ENCODE measurements around the gene PLAC9. TPM values are rescaled to one million over a fixed set of nuclear protein-coding genes. Genes with fewer than 3 reads are reported as not detected.

Gene PLAC9
- total RNA-seq, 1 donor from 2014 or later, result 125 TPM

GRCh38 chr10:80160361-80161320 is 28.1 kb downstream of the PLAC9 start:
- H3K4me3 Mint-ChIP-seq (ENCODE audit: unreplicated experiment), result no peak overlapping the region
- no peaks in the 10 kb centered on the region for H3K9me3 Mint-ChIP-seq (ENCODE audit: unreplicated experiment)
- H3K27me3 Mint-ChIP-seq (ENCODE audit: unreplicated experiment), result no peaks in the 10 kb centered on the region
- TF ChIP-seq CTCF (IDR thresholded peaks at IDR 0.05), result no peak
- peak overlapping the region; percentile 87 for H3K27ac Mint-ChIP-seq (ENCODE audit: unreplicated experiment)
- H3K4me1 Mint-ChIP-seq (ENCODE audit: unreplicated experiment), result peaks cover 70% of the 10 kb centered on the region
- DNase-seq (ENCODE audit: extremely low spot score, unreplicated experiment), result no peak
- peaks cover 52% of the 10 kb centered on the region for H3K36me3 Mint-ChIP-seq (ENCODE audit: unreplicated experiment)

- H3K9me3 Mint-ChIP-seq (ENCODE audit: unreplicated experiment), result no peaks in the 10 kb centered on the region
- H3K27ac Mint-ChIP-seq (ENCODE audit: unreplicated experiment), result no peak overlapping the region
- H3K27me3 Mint-ChIP-seq (ENCODE audit: unreplicated experiment), result no peaks in the 10 kb centered on the region
- no peak for DNase-seq (ENCODE audit: extremely low spot score, unreplicated experiment)
- H3K36me3 Mint-ChIP-seq (ENCODE audit: unreplicated experiment), result peaks cover 60% of the 10 kb centered on the region
- H3K4me3 Mint-ChIP-seq (ENCODE audit: unreplicated experiment), result no peak overlapping the region
- TF ChIP-seq CTCF (IDR thresholded peaks at IDR 0.05), result peak; percentile 37
- H3K4me1 Mint-ChIP-seq (ENCODE audit: unreplicated experiment), result peaks cover 70% of the 10 kb centered on the region
These were observed 29.0 kb downstream of the PLAC9 start for GRCh38 chr10:80161321-80162083.

GRCh38 chr10:80163741-80164341 is 31.3 kb downstream of the PLAC9 start:
- DNase-seq (ENCODE audit: extremely low spot score, unreplicated experiment), result no peak
- no peak for TF ChIP-seq CTCF (IDR thresholded peaks at IDR 0.05)
- Mint-ChIP-seq H3K27me3 (ENCODE audit: unreplicated experiment) (no peaks in the 10 kb centered on the region), H3K36me3 (ENCODE audit: unreplicated experiment) (peaks cover 53% of the 10 kb centered on the region), H3K9me3 (ENCODE audit: unreplicated experiment) (no peaks in the 10 kb centered on the region), H3K4me3 (ENCODE audit: unreplicated experiment) (no peak overlapping the region), H3K4me1 (ENCODE audit: unreplicated experiment) (peaks cover 55% of the 10 kb centered on the region), H3K27ac (ENCODE audit: unreplicated experiment) (no peak overlapping the region)

DNA sequence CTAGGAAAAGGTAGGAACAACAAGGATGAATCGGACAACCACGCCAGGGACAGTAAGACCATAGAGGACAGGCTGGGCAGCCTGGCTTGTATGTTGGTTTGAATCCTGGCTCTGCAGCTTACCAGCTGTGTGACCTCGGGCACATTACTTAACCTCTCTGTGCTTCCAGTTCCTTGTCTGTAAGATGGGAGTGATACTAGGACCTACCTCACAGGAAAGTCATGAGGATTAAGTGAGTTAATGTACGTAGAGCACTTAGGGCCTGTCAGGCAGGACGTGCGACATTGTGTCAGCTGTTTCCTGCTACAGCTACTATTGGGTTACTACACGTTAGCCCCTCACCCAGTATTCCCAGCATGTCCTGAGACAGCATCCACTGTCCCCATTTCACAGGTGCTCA is 32.1 kb downstream of the PLAC9 start:
- peaks cover 47% of the 10 kb centered on the region for H3K4me1 Mint-ChIP-seq (ENCODE audit: unreplicated experiment)
- H3K27me3 Mint-ChIP-seq (ENCODE audit: unreplicated experiment), result no peaks in the 10 kb centered on the region
- DNase-seq (ENCODE audit: extremely low spot score, unreplicated experiment), result no peak
- H3K4me3 Mint-ChIP-seq (ENCODE audit: unreplicated experiment), result no peak overlapping the region
- TF ChIP-seq CTCF (IDR thresholded peaks at IDR 0.05), result no peak
- no peaks in the 10 kb centered on the region for H3K9me3 Mint-ChIP-seq (ENCODE audit: unreplicated experiment)
- no peak overlapping the region for H3K27ac Mint-ChIP-seq (ENCODE audit: unreplicated experiment)
- H3K36me3 Mint-ChIP-seq (ENCODE audit: unreplicated experiment), result peaks cover 53% of the 10 kb centered on the region

All from osteocyte (in vitro differentiated cells).